ENCODE data around the gene SCN2A.

DNA sequence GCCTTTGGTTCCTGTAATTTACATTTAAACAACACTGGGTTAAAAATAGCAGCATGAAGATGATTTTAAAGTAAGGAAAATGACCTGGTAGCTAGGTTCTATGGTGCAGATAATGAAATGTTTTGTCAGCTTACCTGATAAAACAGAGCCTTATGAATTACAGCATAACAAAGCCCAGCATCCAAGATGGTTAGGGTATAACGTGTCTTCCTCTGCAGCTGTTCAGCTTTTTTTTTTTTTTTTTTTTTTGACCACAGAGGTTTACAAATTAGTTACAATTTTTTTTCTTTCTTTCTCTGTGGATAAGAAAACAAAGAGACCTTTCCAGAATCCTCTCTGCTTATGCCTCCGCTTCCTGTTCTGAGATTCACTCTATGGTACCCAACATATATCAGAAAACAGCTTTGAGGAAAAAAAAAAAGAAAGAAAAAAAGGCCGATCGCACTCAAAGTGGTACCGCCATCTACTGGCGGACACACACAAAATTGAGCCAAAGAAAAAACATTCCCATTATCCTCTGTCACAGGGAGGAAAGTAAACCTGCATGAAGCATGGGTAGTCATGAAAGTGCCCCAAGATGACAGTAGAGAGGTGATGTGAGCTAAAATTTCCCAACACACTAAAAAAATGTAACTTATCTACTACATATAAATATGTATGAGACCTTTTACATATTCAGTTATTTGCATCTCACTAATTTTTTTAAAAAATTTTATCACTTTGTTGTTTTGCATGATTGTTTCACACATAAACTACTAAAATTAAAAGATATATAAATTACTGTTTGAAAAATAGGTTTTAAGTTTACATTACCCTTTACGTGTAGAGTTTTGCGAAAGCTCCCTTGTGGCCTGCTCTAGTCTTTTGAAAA is 35.3 kb upstream of the SCN2A start, which contains the start of gene SCN3A:
- no peak for TF ChIP-seq YY1 (IDR thresholded peaks at IDR 0.05; ENCODE audit: insufficient read depth, insufficient read length)
- no peak for TF ChIP-seq ZNF274 (IDR thresholded peaks at IDR 0.05; ENCODE audit: low read depth, low read length)
- no peak for TF ChIP-seq SUZ12 (IDR thresholded peaks at IDR 0.05; ENCODE audit: extremely low read depth, insufficient read depth, insufficient read length)
